Midbrain (tissue), 1 donor: ENCODE results near the gene FREM2.

Experiments
- DNase-seq: peaks from one replicate; lab custom pipeline; 2025; lab: John Stamatoyannopoulos, UW

The FREM2 gene

DNA sequence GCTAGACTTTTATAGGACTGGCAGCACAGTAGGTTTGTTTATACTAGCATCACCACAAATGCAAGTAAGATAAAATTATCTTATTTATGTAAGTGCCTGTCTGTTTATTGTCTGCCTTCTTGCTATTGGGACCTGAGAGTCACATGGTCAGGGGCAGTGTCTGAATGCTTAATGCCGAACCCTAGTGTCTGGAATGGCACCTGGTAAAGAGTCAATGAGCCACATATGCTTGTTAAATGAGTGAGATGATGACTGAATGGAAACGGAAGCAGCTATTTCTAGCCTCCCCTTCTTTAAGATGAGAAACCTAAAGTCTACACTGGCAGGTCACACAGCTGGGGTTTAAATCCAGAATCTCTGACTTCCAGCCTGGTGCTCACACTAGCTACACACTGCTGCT, 211.6 kb downstream of the FREM2 start:
- no peak for DNase-seq

DNA sequence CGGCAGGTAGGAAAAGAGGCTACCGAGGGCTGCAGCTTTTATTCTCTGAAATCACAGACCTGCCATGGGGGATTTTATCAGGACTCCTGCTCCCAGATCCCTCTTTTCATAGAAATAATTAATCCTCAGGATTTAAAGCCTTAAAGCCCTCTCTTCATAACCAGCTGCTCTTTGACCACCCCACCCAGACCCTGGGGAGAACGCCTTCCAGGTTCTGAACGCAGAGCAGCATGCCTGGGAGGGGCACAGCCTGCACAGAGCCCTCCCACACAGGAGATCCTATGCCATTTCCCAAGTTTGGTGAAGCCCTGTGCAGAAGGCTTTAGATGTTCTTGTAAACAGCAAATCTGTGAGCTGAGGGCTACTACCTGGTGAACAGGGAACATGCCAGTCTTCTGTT, 212.7 kb downstream of the FREM2 start:
- DNase-seq: no peak

DNA sequence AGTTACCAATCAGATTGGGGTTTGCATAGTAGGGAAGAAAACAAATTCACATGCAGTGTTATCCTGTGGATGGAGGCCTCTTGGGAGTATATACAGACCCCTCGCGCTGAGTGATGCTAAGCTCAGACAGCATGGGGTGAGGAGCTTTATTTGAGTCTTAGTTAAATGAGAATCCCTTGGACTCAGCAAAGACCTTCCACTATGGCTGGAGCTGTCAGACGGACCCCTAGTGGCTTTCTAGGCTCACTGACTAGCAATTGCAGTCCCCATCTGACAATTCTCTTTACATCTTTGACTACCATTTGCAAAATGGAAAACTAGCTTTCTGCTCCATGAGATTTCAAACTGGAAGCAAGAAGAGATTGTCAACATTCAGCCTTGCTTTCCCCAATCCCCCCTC, 213.3 kb downstream of the FREM2 start:
- no peak for DNase-seq

DNA sequence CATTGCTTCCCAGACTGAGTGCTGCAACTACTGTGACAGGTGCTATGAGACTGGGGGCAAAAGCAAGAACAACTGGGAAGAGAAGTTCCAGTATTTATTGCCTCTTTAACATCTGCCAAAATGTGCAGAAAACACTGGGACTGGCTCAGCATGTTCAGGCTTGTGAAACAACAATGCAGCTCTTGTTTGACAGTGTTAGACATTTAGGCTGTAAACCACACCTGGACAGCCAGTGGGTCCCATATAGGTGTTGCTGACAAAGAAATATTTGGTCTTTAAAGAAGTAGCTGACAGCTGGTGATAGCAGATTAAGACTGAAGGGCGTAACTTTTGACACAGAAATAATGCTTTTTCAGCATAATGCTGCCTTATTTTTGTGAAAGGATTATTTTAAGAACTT, 215.7 kb downstream of the FREM2 start:
- no peak for DNase-seq

GRCh38 chr13:38905081-38905480, 218.2 kb downstream of the FREM2 start:
- DNase-seq: no peak

DNA sequence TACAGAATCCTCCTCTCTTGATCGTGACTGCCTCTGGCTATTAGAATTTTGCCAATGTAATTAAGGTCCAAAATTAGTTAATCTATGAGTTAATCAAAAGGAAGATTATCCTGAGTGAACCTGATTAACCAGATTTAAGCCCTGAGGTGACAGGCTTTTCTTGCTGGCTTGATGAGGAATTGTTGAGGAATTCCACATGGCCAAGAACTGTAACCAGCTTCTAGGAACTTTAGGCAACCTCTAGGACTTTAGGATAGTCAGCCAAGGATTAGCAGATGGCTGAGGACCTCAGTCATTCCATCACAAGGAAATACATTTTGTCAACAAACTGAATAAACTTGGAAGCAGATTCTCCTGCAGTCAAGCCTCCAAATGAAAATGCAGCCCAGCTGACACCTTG, 219.0 kb downstream of the FREM2 start:
- DNase-seq: no peak

GRCh38 chr13:38908574-38908973, 221.7 kb downstream of the FREM2 start:
- DNase-seq: no peak

DNA sequence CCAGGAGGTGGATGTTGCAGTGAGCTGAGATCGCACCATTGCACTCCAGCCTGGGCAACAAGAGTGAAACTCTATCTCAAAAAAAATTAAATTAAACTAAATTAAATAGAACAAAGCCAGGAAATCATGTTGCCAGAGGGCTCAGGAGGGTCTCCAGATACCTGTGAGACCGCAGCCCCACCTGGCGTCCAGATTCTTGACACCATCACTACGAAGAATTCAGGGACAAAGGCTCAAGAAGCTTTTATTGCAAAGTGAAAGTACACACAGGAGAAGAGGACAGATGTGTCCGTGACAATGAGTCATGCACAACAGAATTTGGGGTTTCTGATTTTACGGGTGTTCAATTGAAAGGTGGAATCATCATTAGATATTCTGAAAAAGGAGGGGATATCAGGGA, 227.2 kb downstream of the FREM2 start:
- no peak for DNase-seq

DNA sequence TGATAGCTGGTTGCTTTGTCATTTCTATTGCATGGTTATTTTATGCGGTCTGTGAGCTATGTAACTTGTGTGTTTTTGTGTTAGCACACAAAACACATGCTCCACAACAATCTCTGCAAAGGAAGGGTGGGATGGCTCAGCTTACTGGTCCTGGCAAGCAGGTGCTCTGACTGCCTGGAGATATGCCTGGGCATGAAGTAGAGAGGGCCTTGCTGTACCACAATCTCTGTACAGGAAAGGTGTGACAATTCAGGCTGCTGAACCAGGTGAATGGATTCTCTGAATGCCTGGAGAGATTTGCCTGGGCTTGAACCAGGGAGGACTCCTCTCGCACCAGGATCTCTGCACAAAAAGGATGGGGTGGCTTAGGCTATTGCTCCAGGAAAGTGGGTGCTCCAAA, 234.2 kb downstream of the FREM2 start:
- no peak for DNase-seq

DNA sequence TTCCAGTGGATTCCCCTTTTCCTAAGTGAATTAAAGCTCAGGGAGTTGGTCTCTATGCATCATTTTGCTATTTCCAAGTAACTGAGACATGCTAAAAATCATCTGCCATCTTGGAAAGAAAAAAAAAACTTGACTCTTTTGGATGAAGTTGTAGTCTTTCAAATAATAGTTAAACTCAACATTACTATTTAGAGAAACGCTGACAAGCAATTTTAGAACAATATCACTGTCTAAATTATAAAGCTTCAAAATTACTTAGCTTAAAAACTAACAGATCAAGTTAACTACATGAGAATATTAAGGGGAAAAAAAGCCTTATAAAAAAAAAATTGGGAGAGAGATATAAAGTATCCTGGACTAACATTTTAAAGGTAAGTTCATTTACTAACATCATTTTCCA, 235.3 kb downstream of the FREM2 start:
- DNase-seq: no peak

GRCh38 chr13:38933786-38934185, 246.9 kb downstream of the FREM2 start:
- no peak for DNase-seq
